Measurements from ENCODE around the gene TPX2.

The TPX2 gene

DNA sequence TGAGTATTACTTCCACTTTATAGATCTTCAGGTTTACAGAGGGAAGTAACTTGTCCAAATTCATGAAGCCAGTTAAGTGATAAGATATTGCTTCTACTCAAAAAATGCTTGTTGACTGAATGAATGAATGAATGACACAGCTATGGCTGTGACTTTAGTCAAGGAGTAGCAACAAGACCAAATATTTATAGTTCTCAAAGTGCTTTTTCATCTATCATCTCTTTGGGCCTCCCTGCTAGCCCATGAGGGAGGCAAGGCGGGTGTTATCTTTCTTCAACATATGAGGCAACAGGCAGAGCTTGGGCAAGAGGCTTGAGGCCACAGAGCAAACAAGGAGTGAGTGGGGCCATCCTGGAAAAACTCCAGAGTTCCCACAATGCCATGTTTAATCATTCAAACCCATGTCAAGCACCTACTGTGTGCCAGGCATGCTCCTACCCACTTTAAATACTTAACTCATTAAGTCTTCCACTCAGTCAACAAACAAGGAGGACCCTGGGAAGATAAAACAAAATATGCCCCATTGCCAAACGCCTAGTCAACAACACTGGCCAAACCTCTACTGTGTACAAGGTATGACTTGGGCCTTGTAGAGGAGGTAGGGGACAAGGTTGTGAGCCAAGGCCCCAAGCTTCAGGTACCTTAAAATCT is 32.4 kb upstream of the TPX2 start:
- peak; percentile 86 for DNase-seq (ENCODE audit: low read depth)

- no peak for DNase-seq (ENCODE audit: low read depth)
Observed at GRCh38 chr20:31707258-31707615, 31.9 kb upstream of the TPX2 start.

- DNase-seq (ENCODE audit: low read depth) = no peak
Observed at GRCh38 chr20:31707994-31708735, 30.9 kb upstream of the TPX2 start.

DNA sequence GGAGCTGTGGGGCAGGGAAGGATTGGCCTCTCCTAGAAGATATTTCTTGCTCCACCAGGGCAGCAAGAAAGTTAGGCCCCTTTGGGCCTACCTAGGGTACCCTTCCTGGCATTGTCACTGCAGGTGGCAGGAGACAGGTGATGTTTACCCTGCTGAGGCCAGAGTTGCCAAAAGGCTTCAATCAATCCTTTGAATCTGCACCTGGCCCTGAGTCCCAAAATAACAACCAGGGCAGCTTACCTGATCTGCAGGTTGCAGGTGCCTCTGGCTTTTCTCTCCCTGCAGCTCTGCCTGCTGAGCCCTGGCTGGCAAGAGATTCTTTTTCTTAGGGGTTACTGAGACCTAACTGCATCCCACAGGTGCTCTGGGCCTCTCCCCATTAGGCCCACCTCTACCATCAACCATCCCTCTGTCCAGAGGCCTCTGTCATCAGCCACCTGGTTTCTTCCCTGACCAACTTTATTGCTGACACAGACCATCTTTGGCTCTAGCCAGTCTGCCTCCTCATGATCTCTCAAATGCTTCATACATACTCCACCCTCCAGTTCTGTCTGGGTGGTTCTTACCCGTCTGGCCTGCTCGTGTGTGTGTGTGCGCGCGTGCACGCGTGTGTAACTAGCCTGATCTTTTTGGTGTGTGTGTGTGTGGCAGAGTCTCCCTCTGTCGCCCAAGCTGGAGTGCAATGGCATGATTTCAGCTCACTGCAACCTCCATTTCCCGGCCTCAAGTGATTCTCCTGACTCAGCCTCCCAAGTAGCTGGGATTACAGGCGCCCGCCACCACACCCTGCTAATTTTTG is 30.2 kb upstream of the TPX2 start:
- DNase-seq (ENCODE audit: low read depth) = no peak

DNA sequence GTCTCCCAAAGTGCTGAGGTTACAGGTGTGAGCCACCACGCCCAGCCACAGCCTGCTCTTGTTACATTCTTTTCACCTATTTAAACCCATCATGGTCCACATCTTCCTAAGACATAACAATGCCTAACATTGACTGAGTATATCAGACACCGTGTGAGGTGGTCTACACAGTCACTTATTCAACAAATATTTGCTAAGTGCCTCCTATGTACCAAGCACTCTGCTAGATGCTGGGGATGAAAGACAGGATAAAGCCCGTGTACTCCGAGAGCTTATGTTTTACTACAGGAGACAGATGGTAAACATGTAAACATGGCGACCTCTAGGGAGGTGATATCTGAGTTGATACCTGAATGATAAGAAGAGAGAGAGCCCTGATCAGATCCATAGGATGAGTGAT is 29.2 kb upstream of the TPX2 start:
- no peak for DNase-seq (ENCODE audit: low read depth)

- no peak for DNase-seq (ENCODE audit: low read depth)
Observed at GRCh38 chr20:31710423-31711108, 28.5 kb upstream of the TPX2 start.

- no peak for DNase-seq (ENCODE audit: low read depth)
Observed at GRCh38 chr20:31711179-31712111, 27.6 kb upstream of the TPX2 start.

GRCh38 chr20:31712112-31712553 is 27.0 kb upstream of the TPX2 start:
- DNase-seq (ENCODE audit: low read depth) = no peak

DNA sequence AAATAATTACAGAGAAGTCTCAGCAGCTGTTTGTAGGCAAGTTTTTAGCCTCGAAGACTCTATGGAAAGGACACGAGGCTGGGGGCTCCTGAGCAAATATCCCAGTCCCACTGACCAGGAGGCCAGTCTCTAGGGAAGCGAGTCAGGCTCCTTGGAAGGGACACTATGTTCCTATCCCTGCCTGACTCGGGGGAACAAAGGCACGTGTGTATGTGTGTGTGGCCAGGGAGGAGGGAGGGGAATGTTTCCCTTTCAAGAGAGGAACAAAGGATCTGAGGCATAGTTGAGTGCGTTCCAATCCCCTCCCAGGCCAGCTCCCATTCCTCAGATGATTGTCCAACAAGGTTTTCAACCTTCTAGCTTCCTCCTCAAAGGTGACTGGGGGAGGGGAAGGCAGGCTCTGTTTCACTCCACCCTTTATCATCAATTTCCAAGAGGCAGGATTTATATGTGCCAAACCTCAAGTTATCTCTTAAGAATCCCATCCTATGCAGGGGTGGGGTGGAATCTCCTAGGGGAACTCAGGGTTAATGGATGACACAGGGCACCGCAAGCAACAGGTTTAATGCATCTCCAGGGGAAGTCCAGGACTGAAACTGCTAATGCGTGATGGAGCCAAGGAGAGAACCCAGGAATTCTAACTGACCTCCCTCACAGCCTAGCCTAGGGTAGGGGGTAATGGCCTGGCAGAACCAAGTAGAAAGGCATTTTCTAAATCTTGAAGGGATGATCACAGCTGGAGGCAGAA is 26.4 kb upstream of the TPX2 start:
- DNase-seq (ENCODE audit: low read depth) = peak; percentile 78

GRCh38 chr20:31713312-31714273 is 25.5 kb upstream of the TPX2 start:
- DNase-seq (ENCODE audit: low read depth) = peak; percentile 71

DNA sequence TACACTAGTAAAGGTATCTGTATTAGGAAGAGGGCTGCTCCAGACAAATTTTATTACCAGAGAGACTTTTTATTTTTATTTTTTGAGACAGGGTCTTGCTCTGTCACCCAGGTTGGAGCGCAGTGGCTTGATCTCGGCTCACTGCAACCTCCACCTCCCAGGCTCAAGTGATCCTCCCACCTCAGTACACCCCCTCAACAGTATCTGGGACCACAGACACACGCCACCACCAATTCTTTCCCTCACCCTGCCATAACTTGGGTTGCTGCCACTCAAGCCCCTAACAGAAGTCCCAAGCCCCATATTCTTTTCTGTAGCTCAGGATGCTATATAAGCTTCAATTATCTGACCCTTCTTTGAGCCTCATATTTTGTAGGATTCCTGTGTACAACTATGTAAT is 23.3 kb upstream of the TPX2 start:
- no peak for DNase-seq (ENCODE audit: low read depth)

DNA sequence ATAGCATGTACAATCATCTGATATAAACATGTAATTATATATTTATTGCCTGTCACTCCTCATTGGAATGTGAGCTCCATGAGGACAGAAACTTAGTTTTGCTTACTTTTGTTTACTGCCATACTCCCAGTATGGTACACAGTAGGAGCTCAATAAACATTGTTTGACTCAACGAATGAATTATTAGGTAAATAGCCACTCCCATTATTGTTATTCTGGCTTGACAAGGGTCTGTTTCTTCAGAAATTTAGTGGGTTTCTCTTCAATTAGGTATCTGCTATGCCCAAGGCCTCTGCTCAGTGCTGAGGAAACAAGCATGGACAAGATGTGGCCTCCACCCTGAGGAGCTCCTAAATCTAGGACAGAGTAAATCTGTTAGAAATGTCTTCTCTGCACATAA is 22.7 kb upstream of the TPX2 start:
- no peak for DNase-seq (ENCODE audit: low read depth)

DNA sequence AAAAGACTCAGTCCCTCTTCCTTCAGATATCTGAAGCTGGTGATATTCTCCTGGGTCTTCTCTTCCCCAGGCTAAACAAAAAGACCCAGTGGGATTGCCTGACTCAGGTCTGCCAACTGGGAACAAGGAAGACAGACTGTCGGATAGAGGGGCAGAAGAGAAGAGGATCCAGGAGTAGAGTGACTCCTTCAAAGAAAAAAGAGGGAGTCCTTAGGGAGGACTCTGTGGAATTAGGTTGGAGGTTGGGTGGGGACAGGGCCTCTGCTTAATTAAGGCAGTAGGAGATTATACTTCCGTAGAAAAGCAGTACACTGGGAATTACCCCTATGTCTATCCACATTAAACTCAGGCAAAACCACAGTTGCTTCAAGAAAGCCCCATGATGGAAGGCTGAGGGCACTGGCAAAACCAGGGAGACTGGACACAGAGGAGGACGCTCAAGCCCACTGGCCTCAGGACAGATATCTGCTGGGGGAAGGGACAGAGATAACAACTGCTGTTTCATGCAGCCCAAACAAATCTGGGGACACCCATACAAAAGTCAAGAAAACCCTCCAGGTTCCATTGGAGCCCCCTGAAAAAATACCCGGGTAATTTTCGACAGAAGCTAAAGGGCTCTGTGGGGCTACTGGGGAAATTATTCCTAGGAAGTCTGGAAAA is 22.1 kb upstream of the TPX2 start:
- DNase-seq (ENCODE audit: low read depth) = no peak

- DNase-seq (ENCODE audit: low read depth) = no peak
Observed at GRCh38 chr20:31717478-31718201, 21.4 kb upstream of the TPX2 start.

GRCh38 chr20:31718952-31719643 is 20.0 kb upstream of the TPX2 start:
- DNase-seq (ENCODE audit: low read depth) = no peak

DNA sequence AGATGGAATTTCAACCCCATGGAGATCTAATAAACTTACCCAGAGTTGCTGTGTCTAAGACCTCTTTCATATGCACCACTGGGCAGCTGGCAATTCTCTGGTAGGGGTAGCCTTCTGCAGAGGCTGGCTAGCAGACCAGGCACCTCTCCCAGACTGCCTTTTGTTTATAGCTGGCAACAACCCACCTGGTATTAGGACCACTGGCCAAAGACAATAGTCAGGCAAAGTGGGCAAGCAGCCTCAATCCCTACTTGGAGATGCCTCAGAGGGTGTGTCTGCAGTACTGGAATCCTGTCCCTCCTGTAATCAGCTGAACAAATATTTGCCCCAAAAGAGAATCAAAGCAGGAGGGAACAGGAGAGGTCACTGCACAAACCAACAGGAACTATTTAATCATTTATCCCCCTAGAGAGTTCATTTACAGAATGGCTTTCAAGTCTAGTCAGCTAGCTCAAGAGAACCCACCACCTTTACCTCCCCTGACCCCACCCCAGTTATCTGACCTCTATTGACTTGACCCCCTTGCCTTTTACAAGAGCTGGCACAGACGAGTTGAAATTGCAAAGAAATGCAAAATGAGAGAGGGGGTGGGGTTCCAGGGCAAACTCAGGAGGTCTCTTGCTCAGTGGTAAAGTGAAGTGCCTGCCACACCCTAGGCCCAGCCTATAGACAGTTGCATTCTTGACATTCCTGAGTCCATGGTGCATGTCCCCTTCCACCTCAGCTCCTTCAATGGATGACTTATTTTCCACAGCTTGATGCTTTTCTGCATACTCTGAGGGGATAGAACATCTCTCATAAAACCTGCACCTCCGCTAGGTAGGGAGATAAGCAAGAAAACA is 19.2 kb upstream of the TPX2 start:
- no peak for DNase-seq (ENCODE audit: low read depth)

All from amniotic epithelial cell (primary cell).